Erythroblast (primary cell): ENCODE measurements around the gene HOXB2.

Experiments
- GATA1 ChIP-seq: IDR thresholded peaks from 2 replicates; pipeline ENCODE4 v1.6.1; 2011; ENCODE audit warnings: low read depth, mild to moderate bottlenecking, control low read depth, low read length, moderate library complexity
- POLR2A ChIP-seq: IDR thresholded peaks from 2 replicates; pipeline ENCODE4 v1.6.1; 2011; ENCODE audit warnings: mild to moderate bottlenecking, low read length

- no peak for TF ChIP-seq POLR2A
- TF ChIP-seq GATA1 = no peak
Observed at GRCh38 chr17:48569240-48569582, 24.3 kb upstream of the HOXB2 start.
